IPS-18c (cell line): ENCODE measurements around the gene OR56B1.
"Not testable (repeated sequence)": the region's sequence is repeated elsewhere in the genome, so short reads cannot be mapped to it uniquely, and the experiment has no call there.

Experiments used
- H3K4me3 ChIP-seq: 2 replicates; pipeline ENCODE4 v1.7.0; 2013; ENCODE audit warnings: low read depth, mild to moderate bottlenecking, low read length, moderate library complexity; ENCODE audit not compliant: insufficient read depth
- H3K9me3 ChIP-seq: one replicate; pipeline ENCODE4 v1.6.1; 2013; ENCODE audit warnings: mild to moderate bottlenecking, low read length, moderate library complexity; ENCODE audit not compliant: control insufficient read depth, insufficient read depth

OR56B1 gene

GRCh38 chr11:5716518-5716917 lies 19.7 kb upstream of the OR56B1 start:
- not testable (repeated sequence) for H3K4me3 ChIP-seq, H3K9me3 ChIP-seq

- Histone ChIP-seq H3K9me3 (no peaks in the 10 kb centered on the region), H3K4me3 (no peak overlapping the region)
These were observed 16.3 kb upstream of the OR56B1 start for GRCh38 chr11:5719703-5720495.

GRCh38 chr11:5722622-5723021 lies 13.6 kb upstream of the OR56B1 start:
- no peak overlapping the region for H3K4me3 ChIP-seq

GRCh38 chr11:5726351-5726750 lies 9.9 kb upstream of the OR56B1 start:
- H3K9me3 ChIP-seq, result no peaks in the 10 kb centered on the region
- H3K4me3 ChIP-seq, result no peak overlapping the region

More at GRCh38 chr11:5722622-5723021, 13.6 kb upstream of the OR56B1 start:
- no peaks in the 10 kb centered on the region for H3K9me3 ChIP-seq

- no peaks in the 10 kb centered on the region for H3K9me3 ChIP-seq
- H3K4me3 ChIP-seq, result no peak overlapping the region
These were observed 8.6 kb upstream of the OR56B1 start for GRCh38 chr11:5727691-5728090.

GRCh38 chr11:5737091-5737490 lies 843 bp downstream of the OR56B1 start:
- Histone ChIP-seq H3K4me3 (no peak overlapping the region), H3K9me3 (no peaks in the 10 kb centered on the region)

GRCh38 chr11:5737670-5738392 lies 1.6 kb downstream of the OR56B1 start:
- H3K9me3 ChIP-seq, result no peaks in the 10 kb centered on the region
- H3K4me3 ChIP-seq, result no peak overlapping the region

GRCh38 chr11:5738431-5738830 lies 2.2 kb downstream of the OR56B1 start:
- no peaks in the 10 kb centered on the region for H3K9me3 ChIP-seq

GRCh38 chr11:5746614-5747013 lies 10.4 kb downstream of the OR56B1 start:
- no peak overlapping the region for H3K4me3 ChIP-seq
- H3K9me3 ChIP-seq, result no peaks in the 10 kb centered on the region

More at GRCh38 chr11:5738431-5738830, 2.2 kb downstream of the OR56B1 start:
- H3K4me3 ChIP-seq, result no peak overlapping the region

- Histone ChIP-seq H3K9me3 (no peaks in the 10 kb centered on the region), H3K4me3 (no peak overlapping the region)
These were observed 13.6 kb downstream of the OR56B1 start for GRCh38 chr11:5749836-5750235.

GRCh38 chr11:5753943-5754342 lies 17.7 kb downstream of the OR56B1 start, which contains the start of gene OR52N4:
Gene OR52N4 (plus strand): TSS chr11:5754243. CDS start chr11:5754741, 498 bp downstream.
- no peak within 1 kb of the TSS for H3K4me3 ChIP-seq
- no peaks in the 10 kb centered on the region for H3K9me3 ChIP-seq

GRCh38 chr11:5767056-5767455 lies 30.8 kb downstream of the OR56B1 start:
- Histone ChIP-seq H3K4me3 (no peak overlapping the region), H3K9me3 (no peaks in the 10 kb centered on the region)

- Histone ChIP-seq H3K4me3 (no peak within 1 kb of the TSS), H3K9me3 (no peaks in the 10 kb centered on the region)
These were observed 47.0 kb downstream of the OR56B1 start, which contains the start of gene OR52N5 for GRCh38 chr11:5783255-5783654. Gene OR52N5 (minus strand): TSS chr11:5783355. CDS start chr11:5778634, 4,721 bp downstream.
